Measurements from ENCODE around the gene FUT8. TPM values are rescaled to one million over a fixed set of nuclear protein-coding genes. Genes with fewer than 3 reads are reported as not detected.

FUT8 gene
- 26.1 and 27.2 TPM in 2 replicates for total RNA-seq

DNA sequence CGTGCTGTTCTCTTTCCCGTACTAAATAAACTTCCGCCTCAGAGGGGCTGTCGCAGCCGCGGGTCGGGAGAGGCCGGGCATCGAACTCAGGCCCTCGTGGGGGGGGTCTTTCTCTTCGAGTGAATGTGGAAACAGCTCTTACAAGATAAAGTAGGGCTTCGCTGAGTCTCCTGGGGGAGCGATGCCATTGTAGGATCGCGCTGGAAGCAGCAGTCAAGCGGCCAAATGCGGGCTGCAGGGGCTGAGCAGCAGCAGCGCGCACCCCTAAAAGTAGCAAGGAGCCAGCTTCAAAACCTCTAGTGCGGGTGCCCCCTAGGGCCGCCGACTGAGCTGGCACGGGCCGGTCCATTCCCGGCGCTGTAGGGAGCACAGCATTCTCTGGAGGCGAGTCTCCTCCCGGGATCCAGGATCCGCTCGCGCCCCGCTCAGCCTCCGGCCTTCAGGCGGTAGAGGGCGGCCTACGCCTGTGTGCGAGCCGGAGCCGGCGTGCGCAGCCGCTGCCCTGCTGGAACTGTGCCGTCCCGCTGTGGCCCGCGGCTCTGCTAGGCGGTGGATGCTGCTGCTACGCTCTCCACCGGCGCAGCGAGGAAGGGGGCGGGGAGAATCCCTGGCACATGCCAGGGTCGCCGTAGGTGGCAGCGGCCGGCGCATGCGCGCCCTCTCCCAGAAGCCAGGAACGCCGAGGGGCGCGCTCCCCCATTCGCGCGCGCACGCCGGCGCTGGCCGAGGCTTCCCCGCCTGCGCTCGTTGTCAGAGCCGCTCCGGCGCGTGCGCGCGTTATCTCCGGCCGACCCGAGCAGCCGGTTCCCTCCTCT, at the start of gene FUT8:
Gene FUT8, plus strand, starts transcription at position 699 of the 815 bp plus-strand sequence. CDS start 148,834 bp downstream, outside the sequence.

Small RNA genes lying within 50 kb of the gene (small RNA-seq; reads per million reads assigned to genes)
- 0.27 reads per million, percentile 4 among the genes with 10 or more reads in this experiment for gene MIR625

Data from vein endothelial cell (primary cell).